ENCODE data around the gene AMOT.
"Not testable (repeated sequence)": the region's sequence is repeated elsewhere in the genome, so short reads cannot be mapped to it uniquely, and the experiment has no call there.

AMOT gene

GRCh38 chrX:112840382-112841113 is at the start of gene AMOT:
AMOT (minus strand) TSS chrX:112840831; CDS start chrX:112823126, 17,705 bp downstream.
- peak; percentile 70 for DNase-seq

- no peak for DNase-seq
Measured at GRCh38 chrX:112889400-112889799, 48.8 kb upstream of the AMOT start.

GRCh38 chrX:112888916-112889315 is 48.3 kb upstream of the AMOT start:
- no peak for DNase-seq

- no peak for DNase-seq
Measured at GRCh38 chrX:112877771-112878173, 37.1 kb upstream of the AMOT start.

GRCh38 chrX:112874614-112875013 is 34.0 kb upstream of the AMOT start:
- DNase-seq, result no peak

GRCh38 chrX:112874175-112874574 is 33.5 kb upstream of the AMOT start:
- DNase-seq, result no peak

GRCh38 chrX:112868586-112868985 is 28.0 kb upstream of the AMOT start:
- DNase-seq, result no peak

GRCh38 chrX:112867570-112867969 is 26.9 kb upstream of the AMOT start:
- no peak for DNase-seq

GRCh38 chrX:112866175-112866574 is 25.5 kb upstream of the AMOT start:
- no peak for DNase-seq

- DNase-seq, result no peak
Measured at GRCh38 chrX:112865464-112866025, 24.9 kb upstream of the AMOT start.

- no peak for DNase-seq
Measured at GRCh38 chrX:112863850-112864249, 23.2 kb upstream of the AMOT start.

GRCh38 chrX:112857478-112857878 is 16.8 kb upstream of the AMOT start:
- DNase-seq, result no peak

GRCh38 chrX:112854901-112855300 is 14.3 kb upstream of the AMOT start:
- not testable (repeated sequence) for DNase-seq

GRCh38 chrX:112852851-112853250 is 12.2 kb upstream of the AMOT start:
- DNase-seq, result no peak

- DNase-seq, result peak; percentile 40
Measured at GRCh38 chrX:112851806-112852205, 11.2 kb upstream of the AMOT start.

GRCh38 chrX:112851161-112851779 is 10.6 kb upstream of the AMOT start:
- DNase-seq, result peak; percentile 19

- DNase-seq, result no peak
Measured at GRCh38 chrX:112849016-112849415, 8.4 kb upstream of the AMOT start.

- no peak for DNase-seq
Measured at GRCh38 chrX:112846782-112847181, 6.2 kb upstream of the AMOT start.

GRCh38 chrX:112846187-112846586 is 5.6 kb upstream of the AMOT start:
- DNase-seq, result no peak

GRCh38 chrX:112844250-112844649 is 3.6 kb upstream of the AMOT start:
- DNase-seq, result no peak

- DNase-seq, result no peak
Measured at GRCh38 chrX:112841820-112842157, 1.2 kb upstream of the AMOT start.

- DNase-seq, result peak; percentile 80
Measured at GRCh38 chrX:112841114-112841819, 636 bp upstream of the AMOT start.

GRCh38 chrX:112839856-112840255 is 775 bp downstream of the AMOT start:
- no peak for DNase-seq

- no peak for DNase-seq
Measured at GRCh38 chrX:112837531-112837930, 3.1 kb downstream of the AMOT start.
